Suppressor macrophage treated with lipopolysaccharide for 1 hour (primary cell): ENCODE data around the gene E2F1.
"Not testable (repeated sequence)": the region's sequence is repeated elsewhere in the genome, so short reads cannot be mapped to it uniquely, and the experiment has no call there.

Experiments
- DNase-seq, 3 donors: peaks; one replicate each; pipeline ENCODE4 v3.0.0-alpha.2; 2020 to 2022

E2F1 gene

GRCh38 chr20:33710681-33711445, 24.7 kb upstream of the E2F1 start:
- no peak for DNase-seq

GRCh38 chr20:33709905-33710541, 23.8 kb upstream of the E2F1 start:
- DNase-seq = no peak

- DNase-seq = no peak
Observed at GRCh38 chr20:33709398-33709797, 23.2 kb upstream of the E2F1 start.

DNA sequence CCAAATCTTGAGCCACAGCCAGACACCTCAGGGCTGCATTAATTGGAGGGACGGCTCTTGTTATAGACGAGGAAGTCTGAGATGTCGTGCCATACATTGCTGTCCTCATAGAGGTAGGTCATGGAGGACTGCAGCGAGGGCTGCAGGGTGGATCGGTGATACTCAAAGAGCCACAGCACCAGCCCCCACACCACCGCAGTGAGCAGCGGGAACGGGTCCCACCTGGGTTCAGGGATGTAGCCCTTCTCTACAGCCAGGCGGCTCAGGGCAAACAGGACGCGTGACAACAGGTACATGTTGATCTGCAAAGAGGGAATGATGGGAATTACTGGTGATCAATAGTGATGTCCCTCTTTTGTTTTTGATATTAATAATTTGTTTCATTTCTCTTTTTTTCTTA, 21.5 kb upstream of the E2F1 start:
- no peak for DNase-seq

DNA sequence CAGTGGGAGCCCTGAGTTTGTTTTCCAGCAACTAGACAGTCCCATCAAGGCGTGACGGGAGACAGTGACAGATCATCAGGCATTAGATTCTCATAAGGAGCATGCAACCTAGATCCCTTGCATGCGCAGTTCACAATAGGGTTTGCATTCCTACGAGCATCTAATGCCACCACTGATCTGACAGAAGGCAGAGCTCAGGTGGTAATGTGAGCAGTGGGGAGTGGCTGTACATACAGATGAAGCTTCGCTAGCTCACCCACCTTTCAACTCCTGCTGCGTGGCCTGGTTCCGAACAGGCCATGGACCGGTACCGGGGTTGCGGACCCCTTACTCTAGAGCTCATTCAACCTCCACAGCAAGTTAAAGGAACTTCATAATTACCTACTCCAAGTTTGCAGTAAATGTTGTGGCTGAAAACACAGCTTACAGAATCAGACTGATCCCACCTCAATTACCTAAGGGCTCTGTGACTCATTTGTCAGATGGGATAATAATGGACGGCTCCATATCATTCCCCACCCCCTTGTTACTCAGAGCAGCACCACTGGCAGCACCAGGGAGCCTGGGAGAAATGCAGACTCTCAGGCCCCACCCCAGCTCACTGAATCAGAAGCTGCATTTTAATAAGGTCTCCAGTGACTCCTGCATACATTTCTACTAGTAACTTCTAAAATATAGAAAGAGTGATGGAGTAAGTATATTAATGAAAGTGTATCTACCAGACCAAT, 18.2 kb upstream of the E2F1 start:
- DNase-seq = no peak

GRCh38 chr20:33703498-33704137, 17.4 kb upstream of the E2F1 start:
- no peak for DNase-seq

GRCh38 chr20:33702861-33703260, 16.7 kb upstream of the E2F1 start:
- DNase-seq = no peak

DNA sequence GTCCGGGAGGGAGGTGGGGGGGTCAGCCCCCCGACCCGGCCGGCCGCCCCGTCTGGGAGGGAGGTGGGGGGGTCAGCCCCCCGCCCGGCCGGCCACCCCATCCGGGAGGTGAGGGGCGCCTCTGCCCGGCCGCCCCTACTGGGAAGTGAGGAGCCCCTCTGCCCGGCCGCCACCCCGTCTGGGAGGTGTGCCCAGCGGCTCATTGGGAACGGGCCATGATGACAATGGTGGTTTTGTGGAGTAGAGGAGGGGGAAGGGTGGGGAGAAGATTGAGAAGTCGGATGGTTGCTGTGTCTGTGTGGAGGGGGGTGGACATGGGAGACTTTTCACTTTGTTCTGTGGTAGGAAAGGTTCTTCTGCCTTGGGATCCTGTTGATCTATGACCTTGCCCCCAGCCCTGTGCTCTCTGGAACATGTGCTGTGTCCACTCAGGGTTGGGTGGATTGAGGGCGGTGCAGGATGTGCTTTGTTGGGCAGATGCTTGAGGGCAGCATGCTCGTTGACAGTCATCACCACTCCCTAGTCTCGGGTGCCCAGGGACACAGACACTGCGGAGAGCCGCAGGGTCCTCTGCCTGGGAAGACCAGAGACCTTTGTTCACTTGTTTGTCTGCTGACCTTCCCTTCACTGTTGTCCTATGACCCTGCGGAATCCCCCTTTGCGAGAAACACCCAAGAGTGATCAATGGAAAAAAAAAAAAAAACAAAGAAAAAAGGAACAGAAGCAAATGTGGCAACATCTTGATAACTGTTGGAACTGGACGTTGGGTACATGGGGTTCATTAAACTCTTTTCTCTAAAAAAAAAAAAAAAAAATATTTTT, 15.7 kb upstream of the E2F1 start:
- DNase-seq = no peak

- not testable (repeated sequence) for DNase-seq
Observed at GRCh38 chr20:33700696-33701441, 14.7 kb upstream of the E2F1 start.

DNA sequence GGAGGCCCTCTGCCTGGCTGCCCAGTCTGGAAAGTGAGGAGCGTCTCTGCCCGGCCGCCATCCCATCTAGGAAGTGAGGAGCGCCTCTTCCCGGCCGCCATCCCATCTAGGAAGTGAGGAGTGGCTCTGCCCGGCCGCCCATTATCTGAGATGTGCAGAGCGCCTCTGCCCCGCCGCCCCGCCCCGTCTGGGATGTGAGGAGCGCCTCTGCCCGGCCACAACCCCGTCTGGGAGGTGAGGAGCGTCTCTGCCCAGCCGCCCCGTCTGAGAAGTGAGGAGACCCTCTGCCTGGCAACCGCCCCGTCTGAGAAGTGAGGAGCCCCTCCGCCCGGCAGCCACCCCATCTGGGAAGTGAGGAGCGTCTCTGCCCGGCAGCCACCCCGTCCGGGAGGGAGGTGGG, 12.8 kb upstream of the E2F1 start:
- not testable (repeated sequence) for DNase-seq

GRCh38 chr20:33697129-33697528, 10.9 kb upstream of the E2F1 start:
- no peak for DNase-seq

GRCh38 chr20:33696448-33696847, 10.3 kb upstream of the E2F1 start:
- no peak for DNase-seq

- no peak for DNase-seq
Observed at GRCh38 chr20:33694639-33695012, 8.4 kb upstream of the E2F1 start.

- DNase-seq = no peak
Observed at GRCh38 chr20:33693741-33694638, 7.8 kb upstream of the E2F1 start.

- DNase-seq = no peak
Observed at GRCh38 chr20:33693289-33693688, 7.1 kb upstream of the E2F1 start.

DNA sequence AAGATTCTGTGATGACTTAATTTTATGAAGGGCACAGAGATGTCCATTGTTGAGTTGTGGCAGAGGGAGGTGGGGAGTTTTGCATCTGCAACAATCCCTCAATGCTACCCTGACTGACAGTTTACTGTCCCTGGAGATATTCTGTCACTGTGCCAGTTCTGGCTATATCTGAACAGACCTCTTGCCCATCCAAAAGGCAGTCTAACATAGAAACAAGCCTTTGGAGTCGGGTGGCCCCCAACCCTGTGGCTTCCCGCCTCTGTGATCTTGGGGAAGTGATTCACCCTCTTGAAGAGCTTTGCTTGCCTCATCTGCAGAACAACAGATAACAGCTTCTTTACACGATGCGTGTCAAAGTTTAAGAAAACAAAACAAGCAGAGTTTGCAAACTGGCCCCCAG, 3.8 kb upstream of the E2F1 start:
- DNase-seq = peak; percentile 57 to 66 (median 64)

DNA sequence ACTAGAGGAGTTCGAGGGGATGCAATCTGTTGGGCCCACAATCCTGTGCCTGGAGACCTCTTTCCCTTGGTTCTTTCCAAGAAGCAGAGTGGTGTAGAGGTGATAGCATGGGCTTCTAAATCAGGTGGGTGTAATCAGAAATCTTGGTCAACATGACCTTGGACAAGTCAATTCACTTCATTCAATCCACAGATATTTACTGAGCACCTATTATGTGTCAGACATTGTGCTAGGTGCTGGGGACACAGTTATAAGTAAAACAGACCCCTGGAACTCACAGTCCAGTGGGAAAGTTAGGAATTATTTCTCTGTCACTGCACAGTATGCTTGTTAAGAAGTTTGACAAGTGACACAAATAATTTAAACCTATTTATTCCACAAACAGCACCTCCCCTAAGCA, 3.3 kb upstream of the E2F1 start:
- no peak for DNase-seq

- DNase-seq = no peak
Observed at GRCh38 chr20:33688938-33689424, 2.8 kb upstream of the E2F1 start.

- DNase-seq = no peak
Observed at GRCh38 chr20:33687993-33688937, 2.1 kb upstream of the E2F1 start.
